H7 (cell line): ENCODE measurements around the gene CYBA. TPM values are rescaled to one million over a fixed set of nuclear protein-coding genes. Genes with fewer than 3 reads are reported as not detected.

Experiments used
- DNase-seq: peaks from one replicate; pipeline ENCODE4 v3.0.0; 2012
- H3K27me3 ChIP-seq: 2 replicates; pipeline ENCODE4 v1.6.0; 2011; ENCODE audit warnings: mild to moderate bottlenecking, low read length; ENCODE audit not compliant: control insufficient read depth, insufficient read depth
- H3K36me3 ChIP-seq: replicated peaks from 2 replicates; pipeline ENCODE4 v1.5.1; 2011; ENCODE audit warnings: low read length; ENCODE audit not compliant: control insufficient read depth, insufficient read depth
- H3K4me3 ChIP-seq: 2 replicates; pipeline ENCODE4 v1.5.1; 2011; ENCODE audit warnings: low read depth, mild to moderate bottlenecking, control low read depth, low read length, moderate library complexity; ENCODE audit not compliant: insufficient read depth
- total RNA-seq: library from RNA; depleted of rRNA; stranded (reverse); fragments of >200 nt; shearing (Covaris generic); gene quantifications from 2 replicates; pipeline ENCODE4 v1.2.3, GENCODE V29; 2014

Gene CYBA
- total RNA-seq, 1 experiment from 2014 or later, result 215 TPM

GRCh38 chr16:88659160-88659559 is 8.3 kb upstream of the CYBA start:
- Histone ChIP-seq H3K36me3 (peaks cover 2% of the 10 kb centered on the region; the same call in 1 of the 2 replicates), H3K4me3 (no peak overlapping the region), H3K27me3 (no peaks in the 10 kb centered on the region)
- no peak for DNase-seq

- DNase-seq, result no peak
- peaks cover 2% of the 10 kb centered on the region; the same call in 1 of the 2 replicates for H3K36me3 ChIP-seq
- no peaks in the 10 kb centered on the region for H3K27me3 ChIP-seq
- H3K4me3 ChIP-seq, result no peak overlapping the region
These were observed 7.9 kb upstream of the CYBA start for GRCh38 chr16:88658714-88659113.

- Histone ChIP-seq H3K4me3 (no peak overlapping the region), H3K36me3 (peaks cover 2% of the 10 kb centered on the region; the same call in 1 of the 2 replicates), H3K27me3 (no peaks in the 10 kb centered on the region)
- no peak for DNase-seq
These were observed 6.5 kb upstream of the CYBA start for GRCh38 chr16:88657371-88657770.

- H3K27me3 ChIP-seq, result no peaks in the 10 kb centered on the region
- no peak for DNase-seq
- H3K36me3 ChIP-seq, result peaks cover 2% of the 10 kb centered on the region; the same call in 1 of the 2 replicates
- no peak overlapping the region for H3K4me3 ChIP-seq
These were observed 5.6 kb upstream of the CYBA start for GRCh38 chr16:88656291-88656980.

GRCh38 chr16:88655733-88656281 is 5.0 kb upstream of the CYBA start:
- H3K4me3 ChIP-seq, result no peak overlapping the region
- no peaks in the 10 kb centered on the region for H3K27me3 ChIP-seq
- peaks cover 2% of the 10 kb centered on the region; the same call in 1 of the 2 replicates for H3K36me3 ChIP-seq
- DNase-seq, result no peak

- peaks cover 2% of the 10 kb centered on the region; the same call in 1 of the 2 replicates for H3K36me3 ChIP-seq
- H3K4me3 ChIP-seq, result no peak overlapping the region
These were observed 4.3 kb upstream of the CYBA start for GRCh38 chr16:88655053-88655732.

GRCh38 chr16:88654363-88655052 is 3.7 kb upstream of the CYBA start:
- no peaks in the 10 kb centered on the region for H3K27me3 ChIP-seq
- peaks cover 2% of the 10 kb centered on the region; the same call in 1 of the 2 replicates for H3K36me3 ChIP-seq
- DNase-seq, result no peak
- H3K4me3 ChIP-seq, result no peak overlapping the region

More at GRCh38 chr16:88655053-88655732, 4.3 kb upstream of the CYBA start:
- DNase-seq, result no peak
- H3K27me3 ChIP-seq, result no peaks in the 10 kb centered on the region

GRCh38 chr16:88653596-88654362 is 2.9 kb upstream of the CYBA start:
- H3K4me3 ChIP-seq, result no peak overlapping the region
- no peak for DNase-seq
- H3K36me3 ChIP-seq, result peaks cover 2% of the 10 kb centered on the region; the same call in 1 of the 2 replicates
- no peaks in the 10 kb centered on the region for H3K27me3 ChIP-seq

GRCh38 chr16:88653101-88653500 is 2.2 kb upstream of the CYBA start:
- no peaks in the 10 kb centered on the region for H3K27me3 ChIP-seq
- peaks cover 2% of the 10 kb centered on the region; the same call in 1 of the 2 replicates for H3K36me3 ChIP-seq
- DNase-seq, result no peak

GRCh38 chr16:88652762-88653063 is 1.9 kb upstream of the CYBA start:
- H3K36me3 ChIP-seq, result peaks cover 2% of the 10 kb centered on the region; the same call in 1 of the 2 replicates
- no peak overlapping the region for H3K4me3 ChIP-seq
- H3K27me3 ChIP-seq, result no peaks in the 10 kb centered on the region
- DNase-seq, result no peak

More at GRCh38 chr16:88653101-88653500, 2.2 kb upstream of the CYBA start:
- no peak overlapping the region for H3K4me3 ChIP-seq

GRCh38 chr16:88651989-88652761 is 1.3 kb upstream of the CYBA start:
- Histone ChIP-seq H3K4me3 (no peak overlapping the region), H3K36me3 (peaks cover 2% of the 10 kb centered on the region; the same call in 1 of the 2 replicates), H3K27me3 (no peaks in the 10 kb centered on the region)
- DNase-seq, result no peak

- Histone ChIP-seq H3K36me3 (peaks cover 2% of the 10 kb centered on the region; the same call in 1 of the 2 replicates), H3K27me3 (no peaks in the 10 kb centered on the region), H3K4me3 (peak overlapping the region; percentile 90)
- no peak for DNase-seq
These were observed 579 bp upstream of the CYBA start for GRCh38 chr16:88651276-88651988.
